ENCODE data around the gene AKAP13. TPM values are rescaled to one million over a fixed set of nuclear protein-coding genes. Genes with fewer than 3 reads are reported as not detected.

Gene AKAP13
- total and polyA plus RNA-seq, 2 donors (not counting 1 experiment from before 2014, with no cell fraction given): 73.8 to 358 TPM

DNA sequence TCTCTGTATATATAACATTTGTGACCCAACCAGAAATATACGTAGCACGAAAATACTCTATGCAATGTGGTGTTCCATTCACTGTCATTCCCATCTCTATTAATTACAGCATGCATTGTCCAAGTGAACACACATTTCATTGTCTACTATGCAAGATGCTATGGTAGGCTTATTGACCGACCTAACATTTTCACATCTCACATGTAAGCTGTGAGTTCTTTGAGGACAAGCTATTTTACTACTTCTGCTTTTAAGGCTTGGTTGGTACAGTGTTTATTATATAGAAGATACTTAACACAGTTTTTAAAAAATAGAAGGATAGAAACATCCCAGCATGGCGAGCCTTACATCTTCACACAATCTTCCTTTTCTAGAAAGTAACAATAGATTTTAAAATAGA, 249.9 kb downstream of the AKAP13 start:
- no peak overlapping the region for H3K4me3 Mint-ChIP-seq
- Histone ChIP-seq H2AFZ (ENCODE audit: insufficient read depth, low read depth, low read length, poor library complexity, severe bottlenecking) (no peak overlapping the region), H3K4me1 (ENCODE audit: control insufficient read depth in 2 of 2, insufficient read depth in 2 of 2, low read length in 2 of 2) (peaks cover 7 to 8% of the 10 kb centered on the region in 2 donors), H3K4me3 (ENCODE audit: control extremely low read depth in 1 of 5, extremely low read depth in 1 of 5, insufficient read depth in 1 of 5, low read depth in 2 of 5, low read length in 4 of 5) (no peak overlapping the region), H3K4me2 (replicated peaks; ENCODE audit: low read depth, low read length, poor library complexity, severe bottlenecking) (no peak overlapping the region), H3K36me3 (replicated peaks in 1 of 2; ENCODE audit: control extremely low read depth in 1 of 2, control insufficient read depth in 1 of 2, extremely low read depth in 1 of 2, insufficient read depth in 2 of 2, low read length in 1 of 2) (peaks cover 5 to 17% of the 10 kb centered on the region in 2 experiments), H3K27me3 (replicated peaks in 1 of 4; ENCODE audit: control extremely low read depth in 1 of 4, control insufficient read depth in 3 of 4, insufficient read depth in 4 of 4, low read length in 3 of 4) (no peaks in the 10 kb centered on the region), H3K27ac (ENCODE audit: low read length in 2 of 2) (no peak overlapping the region), H3K9ac (ENCODE audit: low read length) (no peak overlapping the region), H3K79me2 (ENCODE audit: control insufficient read depth, insufficient read depth, low read length) (peaks cover 22% of the 10 kb centered on the region), H4K20me1 (ENCODE audit: control insufficient read depth, insufficient read depth, low read length, poor library complexity, severe bottlenecking) (peaks cover 27% of the 10 kb centered on the region), H3K9me3 (ENCODE audit: control extremely low read depth in 1 of 3, control insufficient read depth in 2 of 3, insufficient read depth in 1 of 3, low read length in 2 of 3) (no peaks in the 10 kb centered on the region)
- no peaks in the 10 kb centered on the region for H3K9me3 Mint-ChIP-seq (ENCODE audit: insufficient read depth)
- no peak for DNase-seq
- H3K27ac Mint-ChIP-seq: no peak overlapping the region
- H3K4me1 Mint-ChIP-seq: peaks cover 24% of the 10 kb centered on the region
- no CpG with 5 or more reads among the region's 4 CpGs for WGBS (ENCODE audit: insufficient coverage)
- no peak for ATAC-seq (ENCODE audit: low read depth)
- CTCF ChIA-PET: no interaction called here
- intact Hi-C loops (cut with micrococcal nuclease): loop anchor here (10.0 kb wide), 1 partner anchor 54 kb away; no protein-coding TSS in a partner anchor
- no peak for TF ChIP-seq EZH2 (IDR thresholded peaks at IDR 0.05; ENCODE audit: borderline replicate concordance, insufficient read depth, low read depth, low read length, poor library complexity, severe bottlenecking)
- TF ChIP-seq, protein P1, sequence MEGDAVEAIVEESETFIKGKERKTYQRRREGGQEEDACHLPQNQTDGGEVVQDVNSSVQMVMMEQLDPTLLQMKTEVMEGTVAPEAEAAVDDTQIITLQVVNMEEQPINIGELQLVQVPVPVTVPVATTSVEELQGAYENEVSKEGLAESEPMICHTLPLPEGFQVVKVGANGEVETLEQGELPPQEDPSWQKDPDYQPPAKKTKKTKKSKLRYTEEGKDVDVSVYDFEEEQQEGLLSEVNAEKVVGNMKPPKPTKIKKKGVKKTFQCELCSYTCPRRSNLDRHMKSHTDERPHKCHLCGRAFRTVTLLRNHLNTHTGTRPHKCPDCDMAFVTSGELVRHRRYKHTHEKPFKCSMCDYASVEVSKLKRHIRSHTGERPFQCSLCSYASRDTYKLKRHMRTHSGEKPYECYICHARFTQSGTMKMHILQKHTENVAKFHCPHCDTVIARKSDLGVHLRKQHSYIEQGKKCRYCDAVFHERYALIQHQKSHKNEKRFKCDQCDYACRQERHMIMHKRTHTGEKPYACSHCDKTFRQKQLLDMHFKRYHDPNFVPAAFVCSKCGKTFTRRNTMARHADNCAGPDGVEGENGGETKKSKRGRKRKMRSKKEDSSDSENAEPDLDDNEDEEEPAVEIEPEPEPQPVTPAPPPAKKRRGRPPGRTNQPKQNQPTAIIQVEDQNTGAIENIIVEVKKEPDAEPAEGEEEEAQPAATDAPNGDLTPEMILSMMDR (IDR thresholded peaks at IDR 0.05): no peak
- POLR2A ChIA-PET: no interaction called here
- no peaks in the 10 kb centered on the region for H3K27me3 Mint-ChIP-seq

DNA sequence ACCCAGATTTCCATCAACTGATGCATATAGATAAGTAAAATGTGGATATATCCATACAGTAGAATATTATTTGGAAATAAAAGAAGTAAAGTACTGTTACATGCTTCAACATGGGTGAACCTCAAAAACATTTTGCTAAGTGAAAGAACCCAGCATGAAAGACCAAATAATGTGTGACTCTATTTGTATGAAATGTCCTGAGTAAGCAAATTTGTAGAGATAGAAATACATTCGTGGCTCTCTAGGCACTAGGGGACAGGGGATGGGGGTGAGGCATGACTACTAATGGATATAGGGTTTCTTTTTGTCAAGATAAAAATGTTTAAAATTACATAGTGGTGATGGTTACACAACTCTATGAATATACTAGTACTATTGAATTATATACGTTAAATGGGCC, 250.6 kb downstream of the AKAP13 start:
- H3K4me1 Mint-ChIP-seq: peaks cover 19% of the 10 kb centered on the region

More for the DNA sequence above, 250.6 kb downstream of the AKAP13 start:
- no peak for DNase-seq
- no peak for ATAC-seq (ENCODE audit: low read depth)
- intact Hi-C loops (cut with micrococcal nuclease): loop anchor here (10.0 kb wide), 1 partner anchor 54 kb away; no protein-coding TSS in a partner anchor
- Histone ChIP-seq H3K27ac (ENCODE audit: low read length in 2 of 2) (no peak overlapping the region), H2AFZ (ENCODE audit: insufficient read depth, low read depth, low read length, poor library complexity, severe bottlenecking) (no peak overlapping the region), H3K4me3 (ENCODE audit: control extremely low read depth in 1 of 5, extremely low read depth in 1 of 5, insufficient read depth in 1 of 5, low read depth in 2 of 5, low read length in 4 of 5) (no peak overlapping the region), H3K27me3 (replicated peaks in 1 of 4; ENCODE audit: control extremely low read depth in 1 of 4, control insufficient read depth in 3 of 4, insufficient read depth in 4 of 4, low read length in 3 of 4) (no peaks in the 10 kb centered on the region), H4K20me1 (ENCODE audit: control insufficient read depth, insufficient read depth, low read length, poor library complexity, severe bottlenecking) (peaks cover 27% of the 10 kb centered on the region), H3K36me3 (replicated peaks in 1 of 2; ENCODE audit: control extremely low read depth in 1 of 2, control insufficient read depth in 1 of 2, extremely low read depth in 1 of 2, insufficient read depth in 2 of 2, low read length in 1 of 2) (peaks cover 5 to 15% of the 10 kb centered on the region in 2 experiments), H3K9me3 (ENCODE audit: control extremely low read depth in 1 of 3, control insufficient read depth in 2 of 3, insufficient read depth in 1 of 3, low read length in 2 of 3) (no peaks in the 10 kb centered on the region), H3K4me2 (replicated peaks; ENCODE audit: low read depth, low read length, poor library complexity, severe bottlenecking) (no peak overlapping the region), H3K79me2 (ENCODE audit: control insufficient read depth, insufficient read depth, low read length) (peaks cover 22% of the 10 kb centered on the region), H3K9ac (ENCODE audit: low read length) (no peak overlapping the region), H3K4me1 (ENCODE audit: control insufficient read depth in 2 of 2, insufficient read depth in 2 of 2, low read length in 2 of 2) (peaks cover under 1% of the 10 kb centered on the region in 2 donors)
- ChIA-PET CTCF (no interaction called here), POLR2A (no interaction called here)
- TF ChIP-seq, protein P1 (IDR thresholded peaks at IDR 0.05): no peak
- no peak for TF ChIP-seq EZH2 (IDR thresholded peaks at IDR 0.05; ENCODE audit: borderline replicate concordance, insufficient read depth, low read depth, low read length, poor library complexity, severe bottlenecking)
- Mint-ChIP-seq H3K4me3 (no peak overlapping the region), H3K27ac (no peak overlapping the region), H3K27me3 (no peaks in the 10 kb centered on the region), H3K9me3 (ENCODE audit: insufficient read depth) (no peaks in the 10 kb centered on the region)
- no CpG with 5 or more reads among the region's 2 CpGs for WGBS (ENCODE audit: insufficient coverage)

All from B cell (primary cell).